HCT116 (cell line): ENCODE measurements around the gene AAMP. TPM values are rescaled to one million over a fixed set of nuclear protein-coding genes. Genes with fewer than 3 reads are reported as not detected.
A peak's percentile ranks its signal among the peaks of the same experiment; 100 is the strongest.

Experiments
- ATAC-seq: fragments of 200-7000 bp; cut with Tn5 transposase; 2 replicates; pipeline ENCODE4 v1.9.1; 2020; ENCODE audit warnings: mild to moderate bottlenecking, moderate library complexity
- BruUV-seq: library from RNA; stranded (reverse); fragments of 400-500 nt; replicated peaks from 2 replicates; lab custom pipeline; 2021; lab: Mats Ljungman, UMichigan
- CTCF ChIA-PET: fragments of 300-600 bp; sonication (Branson Sonifier 250); formaldehyde crosslinking; loops from one replicate; lab custom pipeline; 2021; ENCODE audit warnings: antibody characterized with exemption; lab: Charles Lee
- POLR2A ChIA-PET: fragments of 300-600, 350-600 bp; sonication (Branson Sonifier 250); formaldehyde crosslinking; loops from one replicate; lab custom pipeline; 2021; ENCODE audit warnings: antibody characterized with exemption; lab: Charles Lee
- RAD21 ChIA-PET, 2 experiments: fragments of 300-600 bp; sonication (Branson Sonifier 250); formaldehyde crosslinking; loops; one replicate each; lab custom pipeline; 2023; ENCODE audit warnings: low total read pairs in 2 of 2; ENCODE audit not compliant: uncharacterized antibody in 2 of 2, unreplicated experiment in 2 of 2, low non-redundant PET in 1 of 2; lab: Charles Lee
- DNase-seq: peaks from one replicate; pipeline ENCODE4 v3.0.0-alpha.2; 2010; ENCODE audit warnings: low read depth, low spot score
- H2AFZ ChIP-seq: fragments of 200-600 bp; shearing (Covaris generic), sonication (generic); 2 replicates; pipeline ENCODE4 v1.6.1; 2017; ENCODE audit warnings: low read depth, mixed run types, mixed read lengths, antibody characterized with exemption, low read length; ENCODE audit not compliant: poor library complexity, severe bottlenecking
- H3K27ac ChIP-seq: 2 replicates; pipeline ENCODE4 v1.5.1; 2012; ENCODE audit warnings: low read depth, low read length
- H3K27me3 ChIP-seq: fragments of 200-600 bp; sonication (generic); 2 replicates; pipeline ENCODE4 v1.6.1; 2016; ENCODE audit warnings: mixed run types, low read length, mixed read lengths; ENCODE audit not compliant: insufficient read depth
- H3K36me3 ChIP-seq, 2 experiments: fragments of 200-500 bp in 1 of 2; fragments of 200-600 bp in 1 of 2; sonication (Bioruptor generic) in 1 of 2; sonication (generic) in 1 of 2; 2 replicates each; pipeline versions ENCODE4 v1.5.1 to v1.6.1; 2014 to 2016; ENCODE audit warnings: low read length in 2 of 2, inconsistent platforms in 1 of 2, mixed read lengths in 1 of 2, mixed run types in 1 of 2; ENCODE audit not compliant: insufficient read depth in 2 of 2, control insufficient read depth in 1 of 2
- H3K4me1 ChIP-seq, 2 experiments: fragments of 200-600 bp in 1 of 2; sonication (generic) in 1 of 2; 2 replicates each; pipeline versions ENCODE4 v1.5.1 to v1.6.1; 2012 to 2017; ENCODE audit warnings: low read length in 2 of 2, inconsistent platforms in 1 of 2, mild to moderate bottlenecking in 1 of 2, mixed read lengths in 1 of 2, mixed run types in 1 of 2, moderate library complexity in 1 of 2; ENCODE audit not compliant: insufficient read depth in 2 of 2, control insufficient read depth in 1 of 2
- H3K4me2 ChIP-seq: fragments of 200-600 bp; sonication (generic); 2 replicates; pipeline ENCODE4 v1.6.1; 2017; ENCODE audit warnings: mixed run types, low read length, mixed read lengths
- H3K4me3 ChIP-seq, 2 experiments: fragments of 200-600 bp in 1 of 2; sonication (generic) in 1 of 2; replicated peaks in 1 of 2; 2 replicates each; pipeline ENCODE4 v1.5.1; 2011 to 2016; ENCODE audit warnings: low read length in 2 of 2, control low read depth in 1 of 2, low read depth in 1 of 2, mild to moderate bottlenecking in 1 of 2, mixed read lengths in 1 of 2, mixed run types in 1 of 2
- H3K79me2 ChIP-seq: fragments of 200-600 bp; sonication (generic); 2 replicates; pipeline ENCODE4 v1.6.1; 2017; ENCODE audit warnings: mild to moderate bottlenecking, mixed run types, low read length, moderate library complexity, mixed read lengths; ENCODE audit not compliant: insufficient read depth
- H3K9ac ChIP-seq: fragments of 200-600 bp; sonication (generic); 2 replicates; pipeline ENCODE4 v1.6.1; 2016; ENCODE audit warnings: low read length, mixed read lengths
- H3K9me2 ChIP-seq: fragments of 200-600 bp; sonication (generic), shearing (Covaris generic); 2 replicates; pipeline ENCODE4 v1.6.1; 2017; ENCODE audit warnings: mixed run types, mild to moderate bottlenecking, moderate library complexity; ENCODE audit not compliant: insufficient read depth
- H3K9me3 ChIP-seq, 2 experiments: fragments of 200-500 bp in 1 of 2; fragments of 200-600 bp in 1 of 2; sonication (Bioruptor generic) in 1 of 2; sonication (generic) in 1 of 2; 2 replicates each; pipeline ENCODE4 v1.6.1; 2014 to 2017; ENCODE audit warnings: low read length in 2 of 2, mixed read lengths in 2 of 2, inconsistent platforms in 1 of 2, low read depth in 1 of 2, mild to moderate bottlenecking in 1 of 2, mixed run types in 1 of 2, moderate library complexity in 1 of 2; ENCODE audit not compliant: control insufficient read depth in 1 of 2, insufficient read depth in 1 of 2
- H4K20me1 ChIP-seq: fragments of 200-600 bp; sonication (generic), shearing (Covaris generic); 2 replicates; pipeline ENCODE4 v1.6.1; 2017; ENCODE audit warnings: mixed run types, mild to moderate bottlenecking, moderate library complexity; ENCODE audit not compliant: insufficient read depth
- ATF3 ChIP-seq: IDR thresholded peaks from 2 replicates; pipeline ENCODE4 v1.6.1; 2012
- CBX3 ChIP-seq: IDR thresholded peaks from 2 replicates; pipeline ENCODE4 v1.6.1; 2012; ENCODE audit warnings: low read depth
- CEBPB ChIP-seq: IDR thresholded peaks from 2 replicates; pipeline ENCODE4 v1.6.1; 2012; ENCODE audit warnings: low read depth
- EGR1 ChIP-seq: IDR thresholded peaks from 2 replicates; pipeline ENCODE4 v1.6.1; 2012; ENCODE audit warnings: low read depth
- EZH2phosphoT487 ChIP-seq: fragments of 200-600 bp; IDR thresholded peaks from 2 replicates; pipeline ENCODE4 v1.6.1; 2018; ENCODE audit warnings: antibody characterized with exemption, borderline replicate concordance
- POLR2A ChIP-seq: IDR thresholded peaks from 2 replicates; pipeline ENCODE4 v1.7.0; 2011; ENCODE audit warnings: borderline replicate concordance; ENCODE audit not compliant: insufficient read depth, insufficient read length; ENCODE audit errors: extremely low read depth
- POLR2AphosphoS5 ChIP-seq: IDR thresholded peaks from 2 replicates; pipeline ENCODE4 v1.6.1; 2011; ENCODE audit warnings: mild to moderate bottlenecking, low read depth, low read length, moderate library complexity
- RAD21 ChIP-seq: IDR thresholded peaks from 2 replicates; pipeline ENCODE4 v1.6.1; 2012; ENCODE audit warnings: low read depth, mild to moderate bottlenecking
- REST ChIP-seq: IDR thresholded peaks from 2 replicates; pipeline ENCODE4 v1.6.1; 2012; ENCODE audit warnings: low read depth
- SIN3A ChIP-seq: IDR thresholded peaks from 2 replicates; pipeline ENCODE4 v1.6.1; 2012; ENCODE audit warnings: low read depth
- intact Hi-C: fragments of 100-400 bp; cut with micrococcal nuclease; formaldehyde crosslinking; loops from 2 replicates; pipeline ENCODE4 v1.10.0; 2022
- total RNA-seq: library from RNA; stranded (reverse); gene quantifications from one replicate; pipeline ENCODE4 v1.2.1, GENCODE V29; 2021; ENCODE audit not compliant: unreplicated experiment

Gene AAMP
- total RNA-seq, 1 experiment from 2014 or later: 111 TPM

GRCh38 chr2:218269900-218270720 lies at the start of gene AAMP, which contains the start of gene PNKD (continued):
- TF ChIP-seq RAD21 (no peak), ATF3 (no peak), EZH2phosphoT487 (no peak), POLR2A (peak; percentile 66), CEBPB (no peak), CBX3 (no peak), POLR2AphosphoS5 (peak; percentile 85), EGR1 (no peak)

- ChIA-PET CTCF (no interaction called here), RAD21 (no interaction called here), POLR2A (no interaction called here)
- intact Hi-C loops: no loop called here
- H3K9me3 ChIP-seq: no peaks in the 10 kb centered on the region
- no peak overlapping the region for H3K9ac ChIP-seq
- H3K27ac ChIP-seq: no peak overlapping the region
- H2AFZ ChIP-seq: no peak overlapping the region
- TF ChIP-seq REST (no peak), ATF3 (no peak), SIN3A (no peak)
- BruUV-seq: no TSS peak
- no peak overlapping the region for H3K4me2 ChIP-seq
- no peaks in the 10 kb centered on the region for H4K20me1 ChIP-seq
- H3K9me2 ChIP-seq: no peaks in the 10 kb centered on the region
- no peak for ATAC-seq
- no peaks in the 10 kb centered on the region for H3K79me2 ChIP-seq
- H3K27me3 ChIP-seq: no peaks in the 10 kb centered on the region
- peaks cover 7 to 21% of the 10 kb centered on the region in 2 experiments for H3K4me1 ChIP-seq
- DNase-seq: no peak
- no peak overlapping the region for H3K4me3 ChIP-seq
- no peaks in the 10 kb centered on the region for H3K36me3 ChIP-seq
Observed at GRCh38 chr2:218318241-218318640, 48.3 kb upstream of the AAMP start.
